Endothelial cell of umbilical vein (primary cell): ENCODE results near the gene RPL15. TPM values are rescaled to one million over a fixed set of nuclear protein-coding genes. Genes with fewer than 3 reads are reported as not detected.
"Not testable (repeated sequence)": the region's sequence is repeated elsewhere in the genome, so short reads cannot be mapped to it uniquely, and the experiment has no call there.

ENCODE experiments used
- BruUV-seq: library from RNA; stranded (reverse); fragments of 400-500 nt; replicated peaks from 2 replicates; lab custom pipeline; 2021; lab: Mats Ljungman, UMichigan
- CTCF ChIA-PET: fragments of 300-600, 350-600 bp; sonication (Branson Sonifier 250); formaldehyde crosslinking; loops from one replicate; lab custom pipeline; 2021; ENCODE audit warnings: antibody characterized with exemption, inconsistent platforms; lab: Charles Lee
- POLR2A ChIA-PET: fragments of 300-600, 350-600 bp; sonication (Branson Sonifier 250); formaldehyde crosslinking; loops from one replicate; lab custom pipeline; 2021; ENCODE audit warnings: antibody characterized with exemption, inconsistent platforms; lab: Charles Lee
- DNase-seq: peaks from one replicate; pipeline ENCODE4 v3.0.0-alpha.2; 2011; ENCODE audit warnings: low read depth, low spot score
- FAIRE-seq: peaks from 2 replicates; lab custom pipeline; 2011; peaks lifted over from hg19 to GRCh38; lab: Jason Lieb, UNC
- H2AFZ ChIP-seq: 2 replicates; pipeline ENCODE4 v1.6.0; 2012; ENCODE audit warnings: low read depth, low read length, control low read depth, inconsistent platforms
- H3K27ac ChIP-seq: 2 replicates; pipeline ENCODE4 v1.5.1; 2011; ENCODE audit warnings: low read depth, mild to moderate bottlenecking, control low read depth, low read length, moderate library complexity; ENCODE audit not compliant: insufficient read depth
- H3K27me3 ChIP-seq, 2 experiments: 2 replicates each; pipeline versions ENCODE4 v1.6.0 to v1.6.1; 2011; ENCODE audit warnings: low read length in 2 of 2, mixed read lengths in 1 of 2; ENCODE audit not compliant: control insufficient read depth in 2 of 2, insufficient read depth in 2 of 2
- H3K36me3 ChIP-seq, 2 experiments: 2 replicates in 1 of 2; 3 replicates in 1 of 2; pipeline ENCODE4 v1.5.1; 2011; ENCODE audit warnings: low read length in 2 of 2, mild to moderate bottlenecking in 1 of 2, moderate library complexity in 1 of 2; ENCODE audit not compliant: control insufficient read depth in 2 of 2, insufficient read depth in 2 of 2; ENCODE audit errors: extremely low read depth in 1 of 2
- H3K4me1 ChIP-seq: 3 replicates; pipeline ENCODE4 v1.5.1; 2011; ENCODE audit warnings: mild to moderate bottlenecking, low read length; ENCODE audit not compliant: control insufficient read depth, insufficient read depth; ENCODE audit errors: extremely low read depth
- H3K4me2 ChIP-seq: 2 replicates; pipeline ENCODE4 v1.6.1; 2011; ENCODE audit warnings: low read length, control low read depth, mixed read lengths; ENCODE audit not compliant: insufficient read depth
- H3K4me3 ChIP-seq, 3 experiments: fragments of 200-600 bp in 1 of 3; sonication (generic), shearing (Covaris generic) in 1 of 3; replicated peaks in 1 of 3; 2 replicates each; pipeline ENCODE4 v1.5.1; 2011 to 2016; ENCODE audit warnings: control low read depth in 3 of 3, low read length in 3 of 3, mild to moderate bottlenecking in 2 of 3, inconsistent platforms in 1 of 3, low read depth in 1 of 3, moderate library complexity in 1 of 3; ENCODE audit not compliant: insufficient read depth in 1 of 3
- H3K79me2 ChIP-seq: 2 replicates; pipeline ENCODE4 v1.6.0; 2012; ENCODE audit warnings: low read length, inconsistent platforms; ENCODE audit not compliant: control insufficient read depth, insufficient read depth
- H3K9ac ChIP-seq: replicated peaks from 2 replicates; pipeline ENCODE3; 2011; ENCODE audit warnings: low read length, control low read depth; ENCODE audit not compliant: insufficient read depth; ENCODE audit errors: extremely low read depth
- H3K9me1 ChIP-seq: replicated peaks from 3 replicates; pipeline ENCODE4 v1.6.0; 2011; ENCODE audit warnings: mild to moderate bottlenecking, low read length; ENCODE audit not compliant: control insufficient read depth, insufficient read depth; ENCODE audit errors: extremely low read depth
- H3K9me3 ChIP-seq: replicated peaks from 2 replicates; pipeline ENCODE4 v1.5.1; 2012; ENCODE audit warnings: low read length, inconsistent platforms; ENCODE audit not compliant: control insufficient read depth, insufficient read depth
- H4K20me1 ChIP-seq: replicated peaks from 2 replicates; pipeline ENCODE3; 2011; ENCODE audit warnings: mild to moderate bottlenecking, low read length; ENCODE audit not compliant: control insufficient read depth, insufficient read depth; ENCODE audit errors: extremely low read depth
- CTCF ChIP-seq, 2 donors: IDR thresholded peaks; 1 replicate in 1 of 2; 2 replicates in 1 of 2; pipeline ENCODE4 v1.5.1; 2011; ENCODE audit warnings: low read length in 2 of 2, mild to moderate bottlenecking in 2 of 2, moderate library complexity in 2 of 2, control low read depth in 1 of 2, inconsistent platforms in 1 of 2, low read depth in 1 of 2; ENCODE audit not compliant: insufficient read depth in 1 of 2; ENCODE audit errors: extremely low read depth in 1 of 2
- EZH2 ChIP-seq: IDR thresholded peaks from 2 replicates; pipeline ENCODE4 v1.6.1; 2012; ENCODE audit warnings: borderline replicate concordance, low read depth, mild to moderate bottlenecking, moderate library complexity, low read length, inconsistent platforms; ENCODE audit not compliant: severe bottlenecking
- FOS ChIP-seq: IDR thresholded peaks from 2 replicates; pipeline ENCODE4 v1.6.1; 2011; ENCODE audit warnings: mild to moderate bottlenecking, low read length, moderate library complexity, borderline replicate concordance; ENCODE audit not compliant: insufficient read depth
- GATA2 ChIP-seq: IDR thresholded peaks from 2 replicates; pipeline ENCODE4 v1.7.0; 2011; ENCODE audit warnings: low read depth, mild to moderate bottlenecking, moderate library complexity, mixed read lengths, low read length; ENCODE audit not compliant: insufficient read length, insufficient read depth
- JUN ChIP-seq: IDR thresholded peaks from 2 replicates; pipeline ENCODE4 v1.6.1; 2011; ENCODE audit warnings: borderline replicate concordance, low read depth; ENCODE audit not compliant: insufficient read length, insufficient read depth
- MYC ChIP-seq: IDR thresholded peaks from one replicate; pipeline ENCODE4 v1.6.1; 2011; ENCODE audit warnings: mild to moderate bottlenecking, low read depth, low read length
- POLR2A ChIP-seq: IDR thresholded peaks from 2 replicates; pipeline ENCODE4 v1.6.1; 2012; ENCODE audit warnings: low read depth, mild to moderate bottlenecking, control low read depth, low read length
- POLR2AphosphoS5 ChIP-seq: IDR thresholded peaks from 2 replicates; pipeline ENCODE4 v1.6.1; 2012; ENCODE audit warnings: low read depth, mild to moderate bottlenecking, control low read depth, low read length, moderate library complexity; ENCODE audit not compliant: insufficient read depth
- dilution Hi-C: fragments of 300-500 bp; cut with MboI; formaldehyde crosslinking; loops from one replicate; pipeline ENCODE4 v1.15.0; 2019; ENCODE audit warnings: low sequenced_read_pairs; ENCODE audit not compliant: extremely low pct_ligation_motif_present
- intact Hi-C: fragments of 100-400 bp; cut with micrococcal nuclease; formaldehyde crosslinking; loops from one replicate; pipeline ENCODE4 v1.10.0; 2022
- polyA plus RNA-seq, 4 experiments: library from polyadenylated mRNA; depleted of rRNA in 3 of 4; stranded (reverse) in 3 of 4; unstranded in 1 of 4; fragments of >200 nt; gene quantifications; 2 replicates each; pipeline versions ENCODE4 v1.2.1 to v1.2.3, GENCODE V29; 2011 to 2012; ENCODE audit warnings: missing spikeins in 1 of 4
- total RNA-seq: library from RNA; stranded (reverse); gene quantifications from 2 replicates; pipeline ENCODE4 v1.2.3, GENCODE V29; 2021
- TF ChIP-seq, protein P1 (sequence below): IDR thresholded peaks from 2 replicates; pipeline ENCODE4 v1.6.1; 2011; ENCODE audit not compliant: insufficient read depth, insufficient read length

RPL15 gene
- total and polyA plus RNA-seq, 2 donors (not counting 3 experiments of a cell fraction or from before 2014, with no cell fraction given): 1,901 to 5,777 TPM

- H3K79me2 ChIP-seq: peaks cover 24% of the 10 kb centered on the region
- TF ChIP-seq POLR2A (no peak), JUN (peak; percentile 29), POLR2AphosphoS5 (no peak), MYC (no peak), GATA2 (peak; percentile 60), FOS (no peak), CTCF (IDR thresholded peaks at IDR 0.05; ENCODE audit: extremely low read depth in 1 of 2, insufficient read depth in 1 of 2, low read depth in 1 of 2, low read length in 2 of 2) (no peak), EZH2 (no peak)
- TF ChIP-seq, protein P1, sequence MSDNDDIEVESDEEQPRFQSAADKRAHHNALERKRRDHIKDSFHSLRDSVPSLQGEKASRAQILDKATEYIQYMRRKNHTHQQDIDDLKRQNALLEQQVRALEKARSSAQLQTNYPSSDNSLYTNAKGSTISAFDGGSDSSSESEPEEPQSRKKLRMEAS: no peak
- H3K9me1 ChIP-seq: no peaks in the 10 kb centered on the region
- dilution Hi-C loops (no loop called here), intact Hi-C loops (no loop called here)
- H3K27ac ChIP-seq: peak overlapping the region; percentile 17
- H3K4me1 ChIP-seq: peaks cover 24% of the 10 kb centered on the region
- no peaks in the 10 kb centered on the region for H3K27me3 ChIP-seq
- H2AFZ ChIP-seq: no peak overlapping the region
- DNase-seq: peak; percentile 74
- ChIA-PET POLR2A (no interaction called here), CTCF (interaction anchor here (0.9 to 5.6 kb wide), 5 partner anchors 7 to 95 kb away, joined by 3 to 29 read pairs (median 4); no protein-coding TSS in a partner anchor)
- peaks cover 0 to 2% of the 10 kb centered on the region in 2 experiments for H3K36me3 ChIP-seq
- peaks cover 10% of the 10 kb centered on the region for H4K20me1 ChIP-seq
- H3K9ac ChIP-seq: peak overlapping the region; percentile 17
- H3K4me3 ChIP-seq: no peak overlapping the region
- peak; percentile 70 for FAIRE-seq
- no peaks in the 10 kb centered on the region for H3K9me3 ChIP-seq
- H3K4me2 ChIP-seq: peak overlapping the region; percentile 38
- BruUV-seq: no TSS peak
Observed at GRCh38 chr3:23880703-23881339, 36.1 kb upstream of the RPL15 start.

GRCh38 chr3:23881993-23882392 lies 34.9 kb upstream of the RPL15 start:
- intact Hi-C loops, H3K4me2 ChIP-seq, H3K9me1 ChIP-seq, H3K27me3 ChIP-seq, FAIRE-seq, H3K4me3 ChIP-seq, DNase-seq, POLR2A ChIA-PET, BruUV-seq, H3K9me3 ChIP-seq, H3K27ac ChIP-seq, H3K9ac ChIP-seq, H3K36me3 ChIP-seq, H2AFZ ChIP-seq, dilution Hi-C loops: not testable (repeated sequence)
- peaks cover 19% of the 10 kb centered on the region for H3K4me1 ChIP-seq
- CTCF ChIA-PET: interaction anchor here (0.9 to 2.0 kb wide), 5 partner anchors 10 to 48 kb away, joined by 3 to 5 read pairs (median 3); no protein-coding TSS in a partner anchor
- peaks cover 16% of the 10 kb centered on the region for H3K79me2 ChIP-seq
- peaks cover 10% of the 10 kb centered on the region for H4K20me1 ChIP-seq
